ENCODE measurements around the gene SLC39A13. TPM values are rescaled to one million over a fixed set of nuclear protein-coding genes. Genes with fewer than 3 reads are reported as not detected.

SLC39A13 gene
- total RNA-seq, 2 experiments from 2014 or later: 19.2 to 20.0 TPM

GRCh38 chr11:47394322-47395222 is 13.8 kb upstream of the SLC39A13 start:
- Mint-ChIP-seq H3K4me1 (ENCODE audit: low read depth) (peaks cover 39% of the 10 kb centered on the region), H3K9me3 (ENCODE audit: insufficient read depth) (no peaks in the 10 kb centered on the region), H3K27me3 (ENCODE audit: low read depth) (no peaks in the 10 kb centered on the region), H3K27ac (peak overlapping the region; percentile 93), H3K36me3 (ENCODE audit: low read depth) (no peaks in the 10 kb centered on the region), H3K4me3 (peak overlapping the region; percentile 36)
- CTCF ChIA-PET: interaction anchor here (1.7 to 3.3 kb wide), 3 partner anchors 18 to 218 kb away, joined by 4 to 22 read pairs (median 20); partner anchors contain the start of gene ARFGAP2
- peak; percentile 80 for ATAC-seq
- POLR2A ChIA-PET: interaction anchor here (0.9 to 1.4 kb wide), 4 partner anchors 10 to 245 kb away, joined by 3 to 4 read pairs (median 3); no protein-coding TSS in a partner anchor
- DNase-seq: peak; percentile 71

GRCh38 chr11:47395223-47396048 is 13.0 kb upstream of the SLC39A13 start:
- H3K36me3 Mint-ChIP-seq (ENCODE audit: low read depth): no peaks in the 10 kb centered on the region
- H3K4me1 Mint-ChIP-seq (ENCODE audit: low read depth): peaks cover 37% of the 10 kb centered on the region
- DNase-seq (no peak), ATAC-seq (no peak)
- CTCF ChIA-PET: interaction anchor here (1.7 to 3.3 kb wide), 3 partner anchors 17 to 219 kb away, joined by 4 to 22 read pairs (median 20); partner anchors contain the start of gene ARFGAP2
- POLR2A ChIA-PET: interaction anchor here (0.9 to 1.4 kb wide), 4 partner anchors 9 to 244 kb away, joined by 3 to 4 read pairs (median 3); no protein-coding TSS in a partner anchor
- no peaks in the 10 kb centered on the region for H3K9me3 Mint-ChIP-seq (ENCODE audit: insufficient read depth)
- no peaks in the 10 kb centered on the region for H3K27me3 Mint-ChIP-seq (ENCODE audit: low read depth)
- peak overlapping the region; percentile 93 for H3K27ac Mint-ChIP-seq
- H3K4me3 Mint-ChIP-seq: no peak overlapping the region

GRCh38 chr11:47396049-47396320 is 12.4 kb upstream of the SLC39A13 start:
- H3K27me3 Mint-ChIP-seq (ENCODE audit: low read depth): no peaks in the 10 kb centered on the region
- peaks cover 41% of the 10 kb centered on the region for H3K4me1 Mint-ChIP-seq (ENCODE audit: low read depth)
- ChIA-PET CTCF (no interaction called here), POLR2A (no interaction called here)
- DNase-seq (no peak), ATAC-seq (no peak)
- H3K9me3 Mint-ChIP-seq (ENCODE audit: insufficient read depth): no peaks in the 10 kb centered on the region
- H3K27ac Mint-ChIP-seq: peak overlapping the region; percentile 93
- no peak overlapping the region for H3K4me3 Mint-ChIP-seq
- no peaks in the 10 kb centered on the region for H3K36me3 Mint-ChIP-seq (ENCODE audit: low read depth)

- H3K4me3 Mint-ChIP-seq: no peak overlapping the region
- H3K4me1 Mint-ChIP-seq (ENCODE audit: low read depth): peaks cover 40% of the 10 kb centered on the region
- H3K36me3 Mint-ChIP-seq (ENCODE audit: low read depth): no peaks in the 10 kb centered on the region
- no peak overlapping the region for H3K27ac Mint-ChIP-seq
- H3K9me3 Mint-ChIP-seq (ENCODE audit: insufficient read depth): no peaks in the 10 kb centered on the region
- ATAC-seq (no peak), DNase-seq (no peak)
- ChIA-PET POLR2A (interaction anchor here (0.6 kb wide), 1 partner anchor 37 kb away, joined by 3 read pairs; no protein-coding TSS in a partner anchor), CTCF (interaction anchor here (3.7 to 10.2 kb wide), 2 partner anchors 13 to 25 kb away, joined by 18 to 77 read pairs; no protein-coding TSS in a partner anchor)
- H3K27me3 Mint-ChIP-seq (ENCODE audit: low read depth): no peaks in the 10 kb centered on the region
Measured at GRCh38 chr11:47398011-47398410, 10.4 kb upstream of the SLC39A13 start.

GRCh38 chr11:47398551-47398950 is 9.8 kb upstream of the SLC39A13 start:
- ChIA-PET CTCF (interaction anchor here (1.3 to 10.2 kb wide), 3 partner anchors 9 to 25 kb away, joined by 3 to 77 read pairs (median 18); no protein-coding TSS in a partner anchor), POLR2A (no interaction called here)
- Mint-ChIP-seq H3K4me1 (ENCODE audit: low read depth) (peaks cover 36% of the 10 kb centered on the region), H3K27ac (no peak overlapping the region), H3K27me3 (ENCODE audit: low read depth) (no peaks in the 10 kb centered on the region), H3K4me3 (no peak overlapping the region), H3K9me3 (ENCODE audit: insufficient read depth) (no peaks in the 10 kb centered on the region), H3K36me3 (ENCODE audit: low read depth) (no peaks in the 10 kb centered on the region)
- no peak for DNase-seq
- ATAC-seq: no peak

GRCh38 chr11:47399860-47400767 is 8.3 kb upstream of the SLC39A13 start:
- Mint-ChIP-seq H3K4me1 (ENCODE audit: low read depth) (peaks cover 20% of the 10 kb centered on the region), H3K36me3 (ENCODE audit: low read depth) (no peaks in the 10 kb centered on the region), H3K4me3 (peak overlapping the region; percentile 68), H3K9me3 (ENCODE audit: insufficient read depth) (no peaks in the 10 kb centered on the region), H3K27ac (peak overlapping the region; percentile 63), H3K27me3 (ENCODE audit: low read depth) (no peaks in the 10 kb centered on the region)
- POLR2A ChIA-PET: interaction anchor here (1.1 to 1.5 kb wide), 3 partner anchors 10 to 86 kb away, joined by 3 to 5 read pairs (median 5); no protein-coding TSS in a partner anchor
- ATAC-seq (peak; percentile 71), DNase-seq (no peak)
- CTCF ChIA-PET: interaction anchor here (1.0 to 10.2 kb wide), 5 partner anchors 7 to 30 kb away, joined by 3 to 77 read pairs (median 5); partner anchors contain the start of gene SLC39A13

GRCh38 chr11:47400768-47401279 is 7.6 kb upstream of the SLC39A13 start:
- DNase-seq (no peak), ATAC-seq (peak; percentile 6)
- Mint-ChIP-seq H3K4me1 (ENCODE audit: low read depth) (peaks cover 13% of the 10 kb centered on the region), H3K9me3 (ENCODE audit: insufficient read depth) (no peaks in the 10 kb centered on the region), H3K27me3 (ENCODE audit: low read depth) (no peaks in the 10 kb centered on the region), H3K4me3 (peak overlapping the region; percentile 62), H3K27ac (peak overlapping the region; percentile 63), H3K36me3 (ENCODE audit: low read depth) (no peaks in the 10 kb centered on the region)
- ChIA-PET POLR2A (interaction anchor here (1.5 kb wide), 1 partner anchor 9 kb away, joined by 5 read pairs; no protein-coding TSS in a partner anchor), CTCF (interaction anchor here (3.7 to 10.2 kb wide), 2 partner anchors 11 to 28 kb away, joined by 18 to 77 read pairs; no protein-coding TSS in a partner anchor)

GRCh38 chr11:47403135-47403534 is 5.3 kb upstream of the SLC39A13 start:
- H3K4me3 Mint-ChIP-seq: no peak overlapping the region
- ATAC-seq: no peak
- H3K9me3 Mint-ChIP-seq (ENCODE audit: insufficient read depth): no peaks in the 10 kb centered on the region
- peaks cover 26% of the 10 kb centered on the region for H3K4me1 Mint-ChIP-seq (ENCODE audit: low read depth)
- no peak overlapping the region for H3K27ac Mint-ChIP-seq
- CTCF ChIA-PET: interaction anchor here (0.9 to 10.2 kb wide), 3 partner anchors 9 to 30 kb away, joined by 3 to 77 read pairs (median 9); no protein-coding TSS in a partner anchor
- H3K27me3 Mint-ChIP-seq (ENCODE audit: low read depth): no peaks in the 10 kb centered on the region
- DNase-seq: no peak
- no peaks in the 10 kb centered on the region for H3K36me3 Mint-ChIP-seq (ENCODE audit: low read depth)
- POLR2A ChIA-PET: no interaction called here

GRCh38 chr11:47403571-47403970 is 4.8 kb upstream of the SLC39A13 start:
- peaks cover 26% of the 10 kb centered on the region for H3K4me1 Mint-ChIP-seq (ENCODE audit: low read depth)
- DNase-seq (no peak), ATAC-seq (no peak)
- no peaks in the 10 kb centered on the region for H3K36me3 Mint-ChIP-seq (ENCODE audit: low read depth)
- CTCF ChIA-PET: interaction anchor here (1.7 to 10.2 kb wide), 2 partner anchors 9 to 30 kb away, joined by 9 to 77 read pairs; no protein-coding TSS in a partner anchor
- no peaks in the 10 kb centered on the region for H3K9me3 Mint-ChIP-seq (ENCODE audit: insufficient read depth)
- no peak overlapping the region for H3K27ac Mint-ChIP-seq
- H3K4me3 Mint-ChIP-seq: no peak overlapping the region
- no peaks in the 10 kb centered on the region for H3K27me3 Mint-ChIP-seq (ENCODE audit: low read depth)
- POLR2A ChIA-PET: no interaction called here

- ATAC-seq (no peak), DNase-seq (no peak)
- no peaks in the 10 kb centered on the region for H3K27me3 Mint-ChIP-seq (ENCODE audit: low read depth)
- H3K4me3 Mint-ChIP-seq: peak overlapping the region; percentile 78
- peak overlapping the region; percentile 84 for H3K27ac Mint-ChIP-seq
- CTCF ChIA-PET: interaction anchor here (0.6 to 1.8 kb wide), 8 partner anchors 8 to 192 kb away, joined by 3 to 26 read pairs (median 3); partner anchors contain the start of gene ACP2
- H3K36me3 Mint-ChIP-seq (ENCODE audit: low read depth): peaks cover 2% of the 10 kb centered on the region
- POLR2A ChIA-PET: interaction anchor here (1.4 to 2.1 kb wide), 2 partner anchors 11 to 136 kb away, joined by 3 to 4 read pairs; no protein-coding TSS in a partner anchor
- no peaks in the 10 kb centered on the region for H3K9me3 Mint-ChIP-seq (ENCODE audit: insufficient read depth)
- H3K4me1 Mint-ChIP-seq (ENCODE audit: low read depth): peaks cover 20% of the 10 kb centered on the region
Measured at GRCh38 chr11:47406896-47407745, 1.3 kb upstream of the SLC39A13 start.
